H1 (cell line): ENCODE data around the gene ZNF462. TPM values are rescaled to one million over a fixed set of nuclear protein-coding genes. Genes with fewer than 3 reads are reported as not detected.

Source experiments
- CTCF ChIA-PET: fragments of 300-600 bp; sonication (Branson Sonifier 250); formaldehyde crosslinking; loops from one replicate; lab custom pipeline; 2021; ENCODE audit not compliant: partially characterized antibody; lab: Charles Lee
- POLR2A ChIA-PET: fragments of 300-600 bp; sonication (Branson Sonifier 250); formaldehyde crosslinking; loops from one replicate; lab custom pipeline; 2021; ENCODE audit warnings: inconsistent platforms; ENCODE audit not compliant: partially characterized antibody; lab: Charles Lee
- DNase-seq, 2 experiments: peaks; one replicate each; pipeline versions ENCODE4 v3.0.0 to v3.0.0-alpha.2; 2010 to 2022; ENCODE audit warnings: low spot score in 2 of 2, low read depth in 1 of 2, mixed read lengths in 1 of 2
- FAIRE-seq: peaks from 2 replicates; lab custom pipeline; 2011; peaks lifted over from hg19 to GRCh38; lab: Jason Lieb, UNC
- H2AFZ ChIP-seq: 2 replicates; pipeline ENCODE4 v1.8.1; 2012; ENCODE audit warnings: low read length, inconsistent platforms
- H2AK5ac ChIP-seq: 2 replicates; pipeline ENCODE4 v1.6.1; 2013; ENCODE audit warnings: low read depth, low read length
- H2BK120ac ChIP-seq: replicated peaks from 2 replicates; pipeline ENCODE3; 2013; ENCODE audit warnings: low read depth, low read length, inconsistent platforms
- H2BK12ac ChIP-seq: 2 replicates; pipeline ENCODE4 v1.6.1; 2013; ENCODE audit warnings: low read depth, low read length
- H2BK15ac ChIP-seq: 2 replicates; pipeline ENCODE4 v1.6.1; 2013; ENCODE audit warnings: low read length
- H2BK20ac ChIP-seq: 2 replicates; pipeline ENCODE4 v1.6.1; 2013; ENCODE audit warnings: low read length
- H2BK5ac ChIP-seq: 2 replicates; pipeline ENCODE4 v1.6.1; 2013; ENCODE audit warnings: low read depth, low read length
- H3K14ac ChIP-seq: 2 replicates; pipeline ENCODE4 v1.6.1; 2013; ENCODE audit warnings: inconsistent platforms; ENCODE audit not compliant: insufficient read length
- H3K18ac ChIP-seq: 2 replicates; pipeline ENCODE4 v1.6.1; 2013; ENCODE audit warnings: low read length; ENCODE audit errors: extremely low read depth
- H3K23ac ChIP-seq: 2 replicates; pipeline ENCODE4 v1.6.1; 2013; ENCODE audit warnings: inconsistent platforms; ENCODE audit not compliant: insufficient read length
- H3K23me2 ChIP-seq: 2 replicates; pipeline ENCODE4 v1.6.1; 2013; ENCODE audit warnings: low read depth, low read length
- H3K27ac ChIP-seq: 2 replicates; pipeline ENCODE4 v1.6.1; 2011; ENCODE audit warnings: low read depth, low read length, inconsistent platforms
- H3K27me3 ChIP-seq, 4 experiments: replicated peaks in 1 of 4; 1 replicate in 1 of 4; 2 replicates in 3 of 4; pipeline versions ENCODE4 v1.6.1 to v1.8.1; 2011 to 2013; ENCODE audit warnings: low read length in 3 of 4, mild to moderate bottlenecking in 3 of 4, inconsistent platforms in 2 of 4, mixed read lengths in 2 of 4, moderate library complexity in 1 of 4; ENCODE audit not compliant: control insufficient read depth in 3 of 4, insufficient read depth in 3 of 4; ENCODE audit errors: extremely low read depth in 1 of 4
- H3K36me3 ChIP-seq, 4 experiments: 2 replicates each; pipeline versions ENCODE4 v1.6.1 to v1.8.1; 2011 to 2013; ENCODE audit warnings: mild to moderate bottlenecking in 4 of 4, low read length in 3 of 4, moderate library complexity in 2 of 4, control low read depth in 1 of 4, inconsistent platforms in 1 of 4; ENCODE audit not compliant: insufficient read depth in 4 of 4, control insufficient read depth in 2 of 4
- H3K4ac ChIP-seq: replicated peaks from 2 replicates; pipeline ENCODE3; 2013; ENCODE audit warnings: low read length, low read depth, mixed read lengths, inconsistent platforms; ENCODE audit not compliant: insufficient read length
- H3K4me1 ChIP-seq, 4 experiments: replicated peaks in 1 of 4; 1 replicate in 1 of 4; 2 replicates in 3 of 4; pipeline versions ENCODE4 v1.6.1 to v1.8.1; 2011 to 2013; ENCODE audit warnings: low read length in 3 of 4, inconsistent platforms in 2 of 4, mixed read lengths in 1 of 4; ENCODE audit not compliant: insufficient read depth in 4 of 4, control insufficient read depth in 3 of 4
- H3K4me2 ChIP-seq, 2 experiments: 2 replicates each; pipeline versions ENCODE4 v1.6.1 to v1.8.1; 2011 to 2013; ENCODE audit warnings: low read depth in 2 of 2, low read length in 2 of 2, control low read depth in 1 of 2, inconsistent platforms in 1 of 2, mild to moderate bottlenecking in 1 of 2; ENCODE audit not compliant: insufficient read depth in 1 of 2
- H3K4me3 ChIP-seq, 4 experiments: fragments of 200-600, 300-600 bp in 1 of 4; sonication (generic), shearing (Covaris generic), sonication (Bioruptor Twin) in 1 of 4; 2 replicates each; pipeline versions ENCODE4 v1.5.1 to v1.8.1; 2011 to 2016; ENCODE audit warnings: low read length in 4 of 4, low read depth in 3 of 4, control low read depth in 2 of 4, inconsistent platforms in 2 of 4, mild to moderate bottlenecking in 2 of 4, mixed read lengths in 1 of 4, moderate library complexity in 1 of 4; ENCODE audit not compliant: insufficient read depth in 2 of 4; ENCODE audit errors: extremely low read depth in 1 of 4
- H3K56ac ChIP-seq: replicated peaks from 2 replicates; pipeline ENCODE3; 2013; ENCODE audit warnings: low read depth, mild to moderate bottlenecking, mixed read lengths, low read length, inconsistent platforms; ENCODE audit not compliant: insufficient read length
- H3K79me1 ChIP-seq: 2 replicates; pipeline ENCODE4 v1.6.1; 2013; ENCODE audit warnings: low read depth, low read length, control low read depth
- H3K79me2 ChIP-seq, 2 experiments: 2 replicates each; pipeline versions ENCODE4 v1.6.1 to v1.8.1; 2012 to 2013; ENCODE audit warnings: low read length in 2 of 2, mild to moderate bottlenecking in 2 of 2, inconsistent platforms in 1 of 2; ENCODE audit not compliant: insufficient read depth in 2 of 2, control insufficient read depth in 1 of 2
- H3K9ac ChIP-seq, 4 experiments: replicated peaks in 1 of 4; 1 replicate in 1 of 4; 2 replicates in 3 of 4; pipeline versions ENCODE4 v1.6.1 to v1.8.1; 2011 to 2013; ENCODE audit warnings: low read depth in 3 of 4, low read length in 3 of 4, control low read depth in 2 of 4, mild to moderate bottlenecking in 2 of 4, moderate library complexity in 2 of 4, inconsistent platforms in 1 of 4; ENCODE audit errors: extremely low read depth in 1 of 4
- H3K9me3 ChIP-seq, 2 experiments: 2 replicates each; pipeline versions ENCODE4 v1.6.1 to v1.8.1; 2012 to 2013; ENCODE audit warnings: mild to moderate bottlenecking in 2 of 2, moderate library complexity in 2 of 2, control low read depth in 1 of 2, inconsistent platforms in 1 of 2, low read depth in 1 of 2, low read length in 1 of 2, mixed read lengths in 1 of 2; ENCODE audit not compliant: insufficient read depth in 2 of 2
- H4K20me1 ChIP-seq, 2 experiments: replicated peaks in 1 of 2; 2 replicates each; pipeline versions ENCODE3 to v1.8.1; 2011 to 2013; ENCODE audit warnings: inconsistent platforms in 2 of 2, low read length in 2 of 2, mild to moderate bottlenecking in 1 of 2; ENCODE audit not compliant: insufficient read depth in 2 of 2, control insufficient read depth in 1 of 2
- H4K5ac ChIP-seq: 2 replicates; pipeline ENCODE4 v1.6.1; 2013; ENCODE audit warnings: low read length, low read depth, mixed read lengths, inconsistent platforms; ENCODE audit not compliant: insufficient read length
- H4K8ac ChIP-seq: 2 replicates; pipeline ENCODE4 v1.8.0; 2013; ENCODE audit warnings: mild to moderate bottlenecking, moderate library complexity, low read length, inconsistent platforms; ENCODE audit not compliant: insufficient read depth; ENCODE audit errors: extremely low read depth
- H4K91ac ChIP-seq: replicated peaks from 2 replicates; pipeline ENCODE3; 2013; ENCODE audit warnings: low read length, mixed read lengths, inconsistent platforms; ENCODE audit not compliant: insufficient read length
- ASH2L ChIP-seq: fragments of 200-600, 300-600 bp; sonication (generic); IDR thresholded peaks from one replicate; pipeline ENCODE4 v1.7.1; 2017; ENCODE audit warnings: low read length
- CBX5 ChIP-seq: fragments of 300-800, 300-1000 bp; sonication (generic); IDR thresholded peaks from 2 replicates; pipeline ENCODE4 v1.7.1; 2016; ENCODE audit warnings: antibody characterized with exemption, low read length, low read depth
- CEBPB ChIP-seq: IDR thresholded peaks from 2 replicates; pipeline ENCODE4 v1.6.1; 2012; ENCODE audit warnings: low read depth, low read length
- CHD1 ChIP-seq: IDR thresholded peaks from 2 replicates; pipeline ENCODE4 v1.6.1; 2012; ENCODE audit warnings: low read depth, low read length, improper control_type of control experiment
- MAFK ChIP-seq: IDR thresholded peaks from 2 replicates; pipeline ENCODE4 v1.6.1; 2012; ENCODE audit warnings: low read depth, mild to moderate bottlenecking, improper control_type of control experiment, low read length
- NANOG ChIP-seq: IDR thresholded peaks from 2 replicates; pipeline ENCODE4 v1.6.1; 2011; ENCODE audit warnings: low read length, low read depth, mild to moderate bottlenecking, inconsistent platforms; ENCODE audit not compliant: insufficient read depth, poor library complexity, severe bottlenecking
- NRF1 ChIP-seq: IDR thresholded peaks from 2 replicates; pipeline ENCODE4 v1.6.1; 2011; ENCODE audit warnings: mild to moderate bottlenecking, low read depth, low read length, improper control_type of control experiment
- POLR2AphosphoS5 ChIP-seq: IDR thresholded peaks from 2 replicates; pipeline ENCODE4 v1.6.1; 2011; ENCODE audit warnings: low read depth, low read length
- SIN3A ChIP-seq, 2 experiments: IDR thresholded peaks in 1 of 2; conservative IDR thresholded peaks in 1 of 2; 2 replicates each; pipeline ENCODE4 v1.6.1; 2011 to 2012; ENCODE audit warnings: low read length in 2 of 2, improper control_type of control experiment in 1 of 2, low read depth in 1 of 2, mild to moderate bottlenecking in 1 of 2
- SP2 ChIP-seq: IDR thresholded peaks from 2 replicates; pipeline ENCODE4 v1.6.1; 2012; ENCODE audit warnings: mild to moderate bottlenecking, low read length, inconsistent platforms
- SRF ChIP-seq: IDR thresholded peaks from 2 replicates; pipeline ENCODE4 v1.6.1; 2011; ENCODE audit warnings: mild to moderate bottlenecking, low read depth, low read length, moderate library complexity
- WGBS, 2 experiments: shearing (Covaris generic) in 1 of 2; methylation state at CpG; one replicate each; pipeline versions ENCODE4 v1.1.6 to v1.1.7; 2013 to 2015; ENCODE audit warnings: low lambda C conversion rate in 2 of 2, mixed read lengths in 2 of 2, inconsistent platforms in 1 of 2, low coverage in 1 of 2, missing lambda C conversion rate in 1 of 2; ENCODE audit not compliant: insufficient replicate concordance in 2 of 2, insufficient coverage in 1 of 2, insufficient read length in 1 of 2; ENCODE audit errors: extremely low coverage in 1 of 2, missing lambda C conversion rate in 1 of 2; 5-methylcytosine and 5-hydroxymethylcytosine counted together
- polyA plus RNA-seq, 7 experiments: library from polyadenylated mRNA; depleted of rRNA in 3 of 7; stranded (reverse) in 5 of 7; unstranded in 2 of 7; fragments of >200 nt in 5 of 7; fragments of 200-250 nt in 2 of 7; gene quantifications; 1 replicate in 5 of 7; 2 replicates in 1 of 7; 4 replicates in 1 of 7; pipeline versions ENCODE4 v1.2.1 to v1.2.3, GENCODE V29; 2011 to 2013; ENCODE audit warnings: missing spikeins in 2 of 7, mixed read lengths in 2 of 7
- total RNA-seq: library from RNA; stranded (reverse); fragmentation: NEBNext Ultra II Directional; extraction: Animal tissue kit (Norgen Biotek cat#: 25700); gene quantifications from 2 replicates; pipeline ENCODE4 v1.2.1, GENCODE V29; 2021

The ZNF462 gene
- total and polyA plus RNA-seq, 2 of the 8 experiments (the other 6 are each of a cell fraction or from before 2014, with no cell fraction given), result 30.0 to 163 TPM

DNA sequence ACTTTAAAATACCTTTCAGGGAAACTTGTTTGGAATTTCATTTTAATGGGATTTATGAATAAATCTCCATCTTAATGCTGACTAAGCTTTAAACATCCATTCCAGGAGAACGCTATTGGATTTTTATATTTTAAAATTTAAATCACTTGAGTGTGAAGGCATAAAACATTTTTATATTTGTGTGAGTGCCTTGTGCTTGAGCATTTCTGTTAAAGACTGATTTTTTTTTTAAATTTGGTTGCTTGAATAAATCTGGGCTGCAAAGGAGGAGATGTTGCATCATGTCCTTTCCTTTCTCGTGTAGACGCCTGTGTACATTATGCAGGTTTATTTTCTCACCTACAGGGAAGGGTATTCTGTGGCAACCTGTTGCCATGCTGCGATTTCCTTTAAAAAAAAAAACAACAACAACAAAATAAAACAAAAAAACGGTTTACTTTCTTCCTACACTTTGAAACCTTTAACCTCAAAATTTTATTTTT is 108.1 kb downstream of the ZNF462 start:
- H4K20me1 ChIP-seq, result peaks cover 1 to 3% of the 10 kb centered on the region in 2 experiments
- no peak overlapping the region for H3K4ac ChIP-seq
- CTCF ChIA-PET, result interaction anchor here (0.7 kb wide), 1 partner anchor 257 kb away, joined by 3 read pairs; no protein-coding TSS in a partner anchor
- no peak overlapping the region; the same call in 1 of the 2 replicates for H2BK12ac ChIP-seq
- no peak overlapping the region for H3K14ac ChIP-seq
- H3K9ac ChIP-seq, result no peak overlapping the region
- FAIRE-seq (no peak), DNase-seq (no peak)
- 0 out of 2 replicates have a peak overlapping the region, but pooled peaks have one; percentile 22 for H3K27ac ChIP-seq
- H3K79me1 ChIP-seq, result no peaks in the 10 kb centered on the region
- WGBS, 2 experiments, result 57 to 100% methylated on average over 1 to 5 of the region's 5 CpGs
- no peaks in the 10 kb centered on the region for H3K27me3 ChIP-seq
- H4K91ac ChIP-seq, result no peak overlapping the region
- H2AK5ac ChIP-seq, result no peak overlapping the region
- peak overlapping the region in 1 of 2 experiments; percentile 16; a peak in 2 of 4 replicates for H3K4me2 ChIP-seq
- no peak overlapping the region for H2AFZ ChIP-seq
- no peak overlapping the region for H2BK15ac ChIP-seq
- peak overlapping the region in 1 of 4 experiments; percentile 29; a peak in 1 of 8 replicates for H3K4me3 ChIP-seq
- peaks cover 2 to 22% (median 13%) of the 10 kb centered on the region in 4 experiments for H3K4me1 ChIP-seq
- H4K5ac ChIP-seq, result peak overlapping the region; percentile 13
- no peak overlapping the region for H2BK120ac ChIP-seq
- H3K79me2 ChIP-seq, result peaks cover 0 to 31% of the 10 kb centered on the region in 2 experiments; a peak in 2 of 4 replicates
- H2BK20ac ChIP-seq, result no peak overlapping the region
- POLR2A ChIA-PET, result interaction anchor here (0.7 to 1.3 kb wide), 4 partner anchors 10 to 313 kb away, joined by 3 to 5 read pairs (median 4); partner anchors contain the start of gene ZNF462
- H4K8ac ChIP-seq, result no peak overlapping the region
- peaks cover 17 to 55% (median 39%) of the 10 kb centered on the region in 4 experiments; a peak in 7 of 8 replicates for H3K36me3 ChIP-seq
- H3K18ac ChIP-seq, result no peak overlapping the region; the same call in 1 of the 2 replicates
- no peaks in the 10 kb centered on the region for H3K23me2 ChIP-seq
- H3K9me3 ChIP-seq, result no peaks in the 10 kb centered on the region; a peak in 1 of 4 replicates
- H3K23ac ChIP-seq, result no peak overlapping the region
- H3K56ac ChIP-seq, result no peak overlapping the region
- H2BK5ac ChIP-seq, result no peak overlapping the region
- TF ChIP-seq CBX5 (no peak), NRF1 (no peak), SIN3A (conservative IDR thresholded peaks at IDR 0.05 in 1 of 2, IDR thresholded peaks at IDR 0.05 in 1 of 2; ENCODE audit: low read depth in 1 of 2, low read length in 2 of 2) (no peak), SRF (no peak), SP2 (no peak), CHD1 (no peak), MAFK (peak; percentile 77; the same call in 1 of the 2 replicates), NANOG (no peak), ASH2L (no peak), POLR2AphosphoS5 (no peak), CEBPB (peak; percentile 65; the same call in 1 of the 2 replicates)
